ENCODE results near the gene PLEKHM3.
"Not testable (repeated sequence)": the region's sequence is repeated elsewhere in the genome, so short reads cannot be mapped to it uniquely, and the experiment has no call there.

The PLEKHM3 gene

DNA sequence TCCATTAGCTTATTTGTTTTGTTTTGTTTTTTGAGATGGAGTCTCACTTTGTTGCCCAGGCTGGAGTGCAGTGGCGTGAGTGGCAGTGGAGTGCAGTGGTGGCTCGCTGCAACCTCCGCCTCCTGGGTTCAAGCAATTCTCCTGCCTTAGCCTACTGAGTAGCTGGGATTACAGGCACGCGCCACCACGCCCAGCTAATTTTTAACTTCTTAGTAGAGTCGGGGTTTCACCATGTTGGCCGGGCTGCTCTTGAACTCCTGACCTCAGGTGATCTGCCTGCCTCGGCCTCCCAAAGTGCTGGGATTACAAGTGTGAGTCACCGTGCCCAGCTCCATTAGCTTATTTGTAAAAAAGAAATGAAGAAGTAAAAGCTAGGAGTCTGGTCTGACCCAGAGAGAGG, 213.7 kb downstream of the PLEKHM3 start:
- H3K4me1 ChIP-seq (ENCODE audit: insufficient read depth, low read length); H3K9me3 ChIP-seq (ENCODE audit: low read length); H3K36me3 ChIP-seq (ENCODE audit: insufficient read depth, low read length); H3K9ac ChIP-seq (ENCODE audit: low read length); H3K4me3 ChIP-seq (ENCODE audit: low read depth in 1 of 2, low read length in 2 of 2); H3K27ac ChIP-seq (ENCODE audit: low read depth, low read length); H3K27me3 ChIP-seq (ENCODE audit: control insufficient read depth in 1 of 2, insufficient read depth in 2 of 2, low read length in 2 of 2): not testable (repeated sequence)

DNA sequence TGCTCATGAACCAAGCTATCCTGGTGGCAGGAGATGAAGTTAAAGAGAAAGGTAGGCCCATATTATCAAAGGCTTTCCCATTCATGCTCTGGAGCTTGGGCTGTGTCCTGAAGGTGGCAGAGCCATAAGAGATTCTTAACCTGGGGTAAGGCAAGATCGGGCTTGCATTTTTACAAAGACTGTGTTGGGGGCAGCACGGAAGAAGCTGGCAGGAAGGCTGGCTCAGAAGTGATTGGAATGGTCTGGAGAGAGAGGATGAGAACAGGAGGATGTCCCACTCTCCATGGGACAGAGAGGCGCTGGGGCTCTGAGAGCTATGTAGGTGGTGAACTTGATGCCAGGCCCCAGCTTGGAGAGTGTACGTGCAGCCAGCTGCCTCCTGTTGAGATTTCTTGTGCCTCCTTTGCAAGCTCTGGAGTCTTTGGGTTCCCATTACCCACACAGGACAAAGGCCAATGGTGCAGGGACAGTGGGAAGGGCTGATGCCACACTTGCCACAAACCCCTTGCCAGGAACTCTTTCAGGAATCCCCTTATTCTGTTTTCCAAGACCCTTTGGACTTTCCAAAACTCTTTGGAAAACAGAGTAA, 215.0 kb downstream of the PLEKHM3 start:
- no peak overlapping the region for H3K4me3 ChIP-seq (ENCODE audit: low read depth in 1 of 2, low read length in 2 of 2)
- H3K27ac ChIP-seq (ENCODE audit: low read depth, low read length): no peak overlapping the region
- H3K36me3 ChIP-seq (ENCODE audit: insufficient read depth, low read length): no peaks in the 10 kb centered on the region
- no peaks in the 10 kb centered on the region for H3K9me3 ChIP-seq (ENCODE audit: low read length)
- H3K27me3 ChIP-seq (ENCODE audit: control insufficient read depth in 1 of 2, insufficient read depth in 2 of 2, low read length in 2 of 2): no peaks in the 10 kb centered on the region
- H3K9ac ChIP-seq (ENCODE audit: low read length): no peak overlapping the region
- no peaks in the 10 kb centered on the region for H3K4me1 ChIP-seq (ENCODE audit: insufficient read depth, low read length)

DNA sequence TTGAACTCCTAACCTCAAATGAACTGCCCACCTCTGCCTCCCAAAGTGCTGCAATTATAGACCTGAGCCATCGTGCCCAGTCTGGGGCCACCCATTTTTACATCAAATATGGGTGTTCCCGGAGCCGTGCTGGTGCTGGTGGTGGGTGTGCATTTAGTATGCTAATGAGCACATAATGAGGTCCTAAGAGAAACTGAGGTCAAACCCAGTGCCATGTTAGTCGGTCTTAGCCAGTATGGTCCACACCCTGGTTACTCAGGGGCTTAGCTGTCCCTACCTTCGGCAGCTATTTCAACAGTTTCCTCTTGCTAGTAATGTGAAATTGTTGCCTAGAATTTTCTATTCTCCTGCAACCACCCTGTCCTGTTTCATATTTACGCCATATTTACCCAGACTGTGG, 217.2 kb downstream of the PLEKHM3 start:
- no peaks in the 10 kb centered on the region for H3K9me3 ChIP-seq (ENCODE audit: low read length)
- H3K9ac ChIP-seq (ENCODE audit: low read length): no peak overlapping the region
- no peaks in the 10 kb centered on the region for H3K27me3 ChIP-seq (ENCODE audit: control insufficient read depth in 1 of 2, insufficient read depth in 2 of 2, low read length in 2 of 2)
- H3K36me3 ChIP-seq (ENCODE audit: insufficient read depth, low read length): no peaks in the 10 kb centered on the region
- H3K4me1 ChIP-seq (ENCODE audit: insufficient read depth, low read length): no peaks in the 10 kb centered on the region
- H3K27ac ChIP-seq (ENCODE audit: low read depth, low read length): no peak overlapping the region
- no peak overlapping the region for H3K4me3 ChIP-seq (ENCODE audit: low read depth in 1 of 2, low read length in 2 of 2)

DNA sequence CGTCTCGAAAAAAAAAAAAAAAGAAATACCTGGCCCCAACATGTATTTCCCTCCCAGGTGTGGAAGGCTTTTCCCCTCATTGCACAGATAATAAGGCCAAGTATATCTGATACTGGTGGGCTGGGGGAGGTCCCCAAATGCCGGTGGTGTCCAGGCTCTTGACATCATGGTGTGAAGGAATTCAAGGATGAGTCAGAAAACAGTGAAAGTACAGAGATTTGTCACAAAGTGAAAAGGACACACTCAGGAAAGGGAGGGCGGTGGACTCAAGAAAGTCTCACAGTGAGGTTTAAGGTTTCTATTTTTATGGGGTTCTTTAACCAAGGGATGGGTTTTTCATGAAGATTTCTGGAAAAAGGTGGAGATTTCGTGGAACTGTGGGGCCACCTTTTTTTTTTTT, 217.8 kb downstream of the PLEKHM3 start:
- H3K27ac ChIP-seq (ENCODE audit: low read depth, low read length): no peak overlapping the region
- H3K36me3 ChIP-seq (ENCODE audit: insufficient read depth, low read length): no peaks in the 10 kb centered on the region
- no peaks in the 10 kb centered on the region for H3K9me3 ChIP-seq (ENCODE audit: low read length)
- no peak overlapping the region for H3K9ac ChIP-seq (ENCODE audit: low read length)
- H3K4me3 ChIP-seq (ENCODE audit: low read depth in 1 of 2, low read length in 2 of 2): no peak overlapping the region
- no peaks in the 10 kb centered on the region for H3K4me1 ChIP-seq (ENCODE audit: insufficient read depth, low read length)
- no peaks in the 10 kb centered on the region for H3K27me3 ChIP-seq (ENCODE audit: control insufficient read depth in 1 of 2, insufficient read depth in 2 of 2, low read length in 2 of 2)

DNA sequence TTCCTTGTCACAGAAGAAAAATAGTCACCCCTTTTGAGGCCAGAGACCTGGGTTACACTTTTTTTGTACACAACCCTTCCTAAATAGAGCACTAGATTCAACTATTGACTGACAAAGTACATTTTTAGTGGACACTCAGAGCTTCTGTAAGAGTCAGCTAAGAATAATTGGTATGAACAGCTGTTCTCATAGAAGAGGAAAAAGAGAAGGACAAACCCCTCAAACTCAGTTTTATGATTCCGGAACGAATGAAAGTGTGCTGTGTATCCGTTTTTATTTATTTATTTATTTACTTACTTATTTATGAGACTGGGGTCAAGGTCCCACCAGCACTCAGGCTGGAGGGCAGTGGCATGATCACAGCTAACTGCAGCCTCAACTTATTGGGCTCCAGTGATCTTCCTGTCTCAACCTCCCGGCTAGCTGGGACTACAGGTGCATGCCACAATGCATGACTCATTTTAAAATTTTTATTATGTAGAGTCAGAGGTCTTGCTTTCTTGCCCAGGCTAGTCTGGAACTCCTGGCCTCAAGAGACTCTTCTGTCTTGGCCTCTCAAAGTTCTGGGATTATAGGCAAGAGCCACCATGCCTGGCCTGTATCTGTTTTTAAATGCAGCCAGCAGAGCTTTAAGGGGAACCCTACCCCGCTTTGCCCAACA, 219.6 kb downstream of the PLEKHM3 start:
- Histone ChIP-seq H3K27me3 (ENCODE audit: control insufficient read depth in 1 of 2, insufficient read depth in 2 of 2, low read length in 2 of 2) (no peaks in the 10 kb centered on the region), H3K4me1 (ENCODE audit: insufficient read depth, low read length) (no peaks in the 10 kb centered on the region), H3K4me3 (ENCODE audit: low read depth in 1 of 2, low read length in 2 of 2) (no peak overlapping the region), H3K27ac (ENCODE audit: low read depth, low read length) (no peak overlapping the region), H3K9me3 (ENCODE audit: low read length) (no peaks in the 10 kb centered on the region), H3K36me3 (ENCODE audit: insufficient read depth, low read length) (no peaks in the 10 kb centered on the region), H3K9ac (ENCODE audit: low read length) (no peak overlapping the region)

DNA sequence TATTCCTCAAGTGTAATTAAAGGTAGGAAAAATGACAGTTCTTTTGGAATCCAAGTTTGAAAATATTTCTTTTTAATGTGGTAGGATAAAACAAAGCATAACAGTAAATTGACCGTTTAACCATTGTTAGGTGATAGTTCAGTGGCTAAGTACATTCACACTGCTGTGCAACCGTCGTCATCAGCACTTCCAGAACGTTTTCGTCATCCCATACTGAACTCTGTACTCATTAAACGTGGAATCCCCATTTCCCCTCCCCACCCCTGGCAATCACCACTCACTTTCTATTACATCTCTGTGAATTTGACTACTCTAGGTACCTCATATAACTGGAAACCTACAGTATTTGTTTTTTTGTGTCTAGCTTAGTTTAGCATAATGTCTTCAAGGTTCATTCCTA, 222.7 kb downstream of the PLEKHM3 start:
- no peaks in the 10 kb centered on the region for H3K27me3 ChIP-seq (ENCODE audit: control insufficient read depth in 1 of 2, insufficient read depth in 2 of 2, low read length in 2 of 2)
- no peaks in the 10 kb centered on the region for H3K9me3 ChIP-seq (ENCODE audit: low read length)
- no peaks in the 10 kb centered on the region for H3K36me3 ChIP-seq (ENCODE audit: insufficient read depth, low read length)
- no peak overlapping the region for H3K27ac ChIP-seq (ENCODE audit: low read depth, low read length)
- H3K4me1 ChIP-seq (ENCODE audit: insufficient read depth, low read length): no peaks in the 10 kb centered on the region
- no peak overlapping the region for H3K4me3 ChIP-seq (ENCODE audit: low read depth in 1 of 2, low read length in 2 of 2)
- H3K9ac ChIP-seq (ENCODE audit: low read length): no peak overlapping the region

DNA sequence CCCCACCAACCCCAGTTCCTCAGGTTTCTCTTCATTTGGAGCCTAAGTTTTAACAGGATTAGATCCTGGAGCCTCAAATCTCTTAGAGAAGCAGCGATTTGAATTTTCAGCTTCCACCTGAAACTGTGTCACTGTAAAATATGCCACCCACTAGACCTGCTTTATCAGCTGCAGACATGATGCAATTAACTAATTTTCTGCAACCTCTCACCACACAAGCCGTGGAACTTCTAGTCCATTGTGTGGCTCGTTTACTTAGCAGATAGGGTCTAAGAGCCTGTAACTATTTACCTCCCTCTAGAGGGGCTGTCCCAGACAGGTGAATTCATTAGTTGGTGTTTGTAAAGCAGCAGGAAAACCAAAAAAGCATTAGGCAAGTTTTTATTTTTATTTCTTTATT, 224.1 kb downstream of the PLEKHM3 start:
- Histone ChIP-seq H3K36me3 (ENCODE audit: insufficient read depth, low read length) (no peaks in the 10 kb centered on the region), H3K4me1 (ENCODE audit: insufficient read depth, low read length) (peaks cover 7% of the 10 kb centered on the region), H3K4me3 (ENCODE audit: low read depth in 1 of 2, low read length in 2 of 2) (no peak overlapping the region), H3K27ac (ENCODE audit: low read depth, low read length) (no peak overlapping the region), H3K9me3 (ENCODE audit: low read length) (no peaks in the 10 kb centered on the region), H3K9ac (ENCODE audit: low read length) (no peak overlapping the region), H3K27me3 (ENCODE audit: control insufficient read depth in 1 of 2, insufficient read depth in 2 of 2, low read length in 2 of 2) (no peaks in the 10 kb centered on the region)

DNA sequence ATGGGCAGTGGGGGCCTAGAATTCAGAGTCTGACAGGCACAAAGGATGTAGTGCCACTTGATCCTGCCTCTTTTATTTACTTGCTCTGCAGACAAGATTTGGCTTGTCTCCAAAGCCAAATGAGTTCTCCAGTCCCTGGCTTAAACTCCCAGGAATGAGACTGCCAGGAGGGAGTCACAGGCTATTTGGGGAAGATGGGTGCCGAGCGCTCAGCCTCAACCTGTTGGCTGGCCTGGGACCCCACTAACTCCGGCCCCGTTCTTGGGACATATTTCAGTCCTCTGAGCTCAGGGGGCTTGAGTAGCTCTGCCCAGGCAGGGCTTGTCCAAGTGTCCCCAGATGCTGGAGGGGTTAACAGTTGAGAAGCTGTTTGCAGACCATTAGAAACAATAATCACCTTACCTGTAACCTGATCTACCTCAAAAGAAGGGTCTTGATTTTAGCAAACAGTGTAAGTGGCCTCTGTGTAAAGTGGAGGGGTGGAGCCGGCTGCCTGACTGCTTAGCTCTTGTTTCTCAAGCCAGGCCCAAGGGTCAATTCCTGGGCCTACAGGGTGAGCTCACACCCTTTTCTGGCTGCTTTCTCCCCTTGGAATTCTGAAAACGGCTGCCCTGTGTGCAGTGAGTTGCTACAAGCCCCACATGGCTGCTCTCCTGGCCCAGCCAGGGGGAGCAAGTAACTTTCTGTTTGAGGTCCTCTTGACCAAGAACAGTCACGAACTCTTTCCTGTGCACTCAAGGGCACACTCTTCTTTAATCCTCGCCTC, 228.6 kb downstream of the PLEKHM3 start:
- Histone ChIP-seq H3K27me3 (ENCODE audit: control insufficient read depth in 1 of 2, insufficient read depth in 2 of 2, low read length in 2 of 2) (no peaks in the 10 kb centered on the region), H3K9me3 (ENCODE audit: low read length) (no peaks in the 10 kb centered on the region), H3K27ac (ENCODE audit: low read depth, low read length) (no peak overlapping the region), H3K9ac (ENCODE audit: low read length) (no peak overlapping the region), H3K4me3 (ENCODE audit: low read depth in 1 of 2, low read length in 2 of 2) (no peak overlapping the region), H3K36me3 (ENCODE audit: insufficient read depth, low read length) (no peaks in the 10 kb centered on the region), H3K4me1 (ENCODE audit: insufficient read depth, low read length) (peaks cover 7% of the 10 kb centered on the region)

DNA sequence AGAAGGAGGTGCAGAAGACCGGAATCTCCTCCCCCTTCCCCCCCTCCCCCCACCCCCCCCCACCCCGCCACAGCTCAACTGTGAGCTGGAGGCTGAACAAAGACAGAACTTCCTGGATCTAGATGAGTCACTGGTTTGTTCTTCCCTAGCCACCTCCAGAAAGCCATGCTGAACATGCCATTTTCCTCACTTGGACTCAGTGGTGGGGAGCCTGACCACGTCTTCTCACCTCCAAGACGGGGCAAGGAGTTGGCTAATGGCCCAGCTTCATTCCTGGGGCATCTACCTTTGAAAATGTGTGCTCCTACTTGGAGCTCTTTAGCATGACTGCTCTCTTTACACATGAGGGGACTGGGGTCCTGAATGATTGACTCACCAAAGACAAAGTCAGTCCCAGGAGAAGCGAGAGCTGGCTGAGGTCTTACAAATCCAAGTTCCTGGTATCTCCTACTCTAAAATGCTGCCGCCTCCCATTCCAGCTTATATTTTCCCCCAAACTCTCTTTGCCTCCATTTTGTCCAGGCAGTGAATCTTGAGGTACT, 233.0 kb downstream of the PLEKHM3 start:
- H3K4me1 ChIP-seq (ENCODE audit: insufficient read depth, low read length): peaks cover 7% of the 10 kb centered on the region
- no peak overlapping the region for H3K9ac ChIP-seq (ENCODE audit: low read length)
- no peaks in the 10 kb centered on the region for H3K27me3 ChIP-seq (ENCODE audit: control insufficient read depth in 1 of 2, insufficient read depth in 2 of 2, low read length in 2 of 2)
- no peaks in the 10 kb centered on the region for H3K9me3 ChIP-seq (ENCODE audit: low read length)
- no peaks in the 10 kb centered on the region for H3K36me3 ChIP-seq (ENCODE audit: insufficient read depth, low read length)
- H3K4me3 ChIP-seq (ENCODE audit: low read depth in 1 of 2, low read length in 2 of 2): no peak overlapping the region
- no peak overlapping the region for H3K27ac ChIP-seq (ENCODE audit: low read depth, low read length)

DNA sequence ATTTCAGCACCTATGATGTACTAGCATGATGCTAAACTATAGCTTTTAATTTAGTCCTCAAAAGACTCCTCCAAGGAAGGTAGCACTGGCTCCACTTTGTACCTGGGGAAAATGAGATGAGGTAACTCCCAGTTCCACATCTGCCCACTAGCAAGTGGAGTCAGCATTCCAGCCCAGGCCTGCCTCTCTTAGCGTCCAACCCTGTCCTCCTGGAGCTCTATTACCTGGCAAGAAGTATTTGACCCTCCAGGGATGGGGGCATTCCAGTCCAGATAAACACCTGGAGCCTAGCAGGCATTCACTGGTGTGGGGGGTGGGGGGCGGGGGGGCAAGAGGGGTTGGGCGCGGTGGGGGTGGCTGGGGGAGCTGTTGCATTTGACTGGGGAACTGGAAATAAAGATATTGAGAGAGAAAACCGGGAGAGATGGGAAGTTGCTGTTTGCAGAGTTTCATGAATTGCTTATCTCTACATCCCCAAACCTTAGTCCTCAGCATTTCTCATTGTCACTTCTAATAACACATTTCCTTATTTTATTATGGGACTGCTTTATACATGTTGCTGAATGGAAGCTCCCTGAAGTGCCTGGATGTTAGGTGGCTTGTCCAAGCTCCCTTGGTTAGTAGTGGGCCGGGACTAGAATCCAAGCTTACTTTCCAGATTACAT, 233.6 kb downstream of the PLEKHM3 start:
- Histone ChIP-seq H3K4me3 (ENCODE audit: low read depth in 1 of 2, low read length in 2 of 2) (no peak overlapping the region), H3K36me3 (ENCODE audit: insufficient read depth, low read length) (no peaks in the 10 kb centered on the region), H3K4me1 (ENCODE audit: insufficient read depth, low read length) (peaks cover 4% of the 10 kb centered on the region), H3K27me3 (ENCODE audit: control insufficient read depth in 1 of 2, insufficient read depth in 2 of 2, low read length in 2 of 2) (no peaks in the 10 kb centered on the region), H3K9me3 (ENCODE audit: low read length) (no peaks in the 10 kb centered on the region), H3K9ac (ENCODE audit: low read length) (no peak overlapping the region), H3K27ac (ENCODE audit: low read depth, low read length) (no peak overlapping the region)

DNA sequence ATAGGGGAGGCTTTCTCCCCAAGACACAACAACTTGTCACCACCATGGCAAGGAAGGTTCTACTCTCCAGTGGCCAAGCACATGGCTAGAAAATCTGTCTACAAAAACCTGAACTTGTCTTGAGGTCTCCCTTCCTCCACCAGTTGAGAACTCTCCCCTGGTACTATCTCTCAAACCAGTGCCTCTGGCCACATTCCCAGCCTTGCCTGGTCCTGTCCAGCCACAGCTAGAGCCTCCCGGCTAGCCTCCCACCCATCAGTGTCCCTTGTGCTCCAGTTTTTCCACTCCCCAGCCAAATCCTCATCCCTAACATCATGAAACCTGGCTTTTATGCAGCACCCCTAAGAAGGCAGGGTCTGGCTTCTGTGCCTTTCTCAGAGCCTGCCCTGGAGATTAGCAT, 234.4 kb downstream of the PLEKHM3 start:
- Histone ChIP-seq H3K27me3 (ENCODE audit: control insufficient read depth in 1 of 2, insufficient read depth in 2 of 2, low read length in 2 of 2) (no peaks in the 10 kb centered on the region), H3K4me3 (ENCODE audit: low read depth in 1 of 2, low read length in 2 of 2) (no peak overlapping the region), H3K36me3 (ENCODE audit: insufficient read depth, low read length) (no peaks in the 10 kb centered on the region), H3K27ac (ENCODE audit: low read depth, low read length) (no peak overlapping the region), H3K9ac (ENCODE audit: low read length) (no peak overlapping the region), H3K9me3 (ENCODE audit: low read length) (no peaks in the 10 kb centered on the region), H3K4me1 (ENCODE audit: insufficient read depth, low read length) (no peaks in the 10 kb centered on the region)

Data from muscle layer of colon (tissue), 2 donors.